ENCODE results near the gene POLDIP2.

The POLDIP2 gene

GRCh38 chr17:28318759-28319597, 38.3 kb downstream of the POLDIP2 start, which contains the start of gene TMEM97:
TSS of gene TMEM97 (plus strand) at chr17:28319200. CDS start at chr17:28319240, 40 bp downstream.
- peak within 1 kb of the TSS; percentile 85 for H3K27ac ChIP-seq
- TF ChIP-seq ZFX (IDR thresholded peaks at IDR 0.05; ENCODE audit: borderline replicate concordance), result no peak
- TF ChIP-seq, protein P1, sequence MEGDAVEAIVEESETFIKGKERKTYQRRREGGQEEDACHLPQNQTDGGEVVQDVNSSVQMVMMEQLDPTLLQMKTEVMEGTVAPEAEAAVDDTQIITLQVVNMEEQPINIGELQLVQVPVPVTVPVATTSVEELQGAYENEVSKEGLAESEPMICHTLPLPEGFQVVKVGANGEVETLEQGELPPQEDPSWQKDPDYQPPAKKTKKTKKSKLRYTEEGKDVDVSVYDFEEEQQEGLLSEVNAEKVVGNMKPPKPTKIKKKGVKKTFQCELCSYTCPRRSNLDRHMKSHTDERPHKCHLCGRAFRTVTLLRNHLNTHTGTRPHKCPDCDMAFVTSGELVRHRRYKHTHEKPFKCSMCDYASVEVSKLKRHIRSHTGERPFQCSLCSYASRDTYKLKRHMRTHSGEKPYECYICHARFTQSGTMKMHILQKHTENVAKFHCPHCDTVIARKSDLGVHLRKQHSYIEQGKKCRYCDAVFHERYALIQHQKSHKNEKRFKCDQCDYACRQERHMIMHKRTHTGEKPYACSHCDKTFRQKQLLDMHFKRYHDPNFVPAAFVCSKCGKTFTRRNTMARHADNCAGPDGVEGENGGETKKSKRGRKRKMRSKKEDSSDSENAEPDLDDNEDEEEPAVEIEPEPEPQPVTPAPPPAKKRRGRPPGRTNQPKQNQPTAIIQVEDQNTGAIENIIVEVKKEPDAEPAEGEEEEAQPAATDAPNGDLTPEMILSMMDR (IDR thresholded peaks at IDR 0.05), result no peak

DNA sequence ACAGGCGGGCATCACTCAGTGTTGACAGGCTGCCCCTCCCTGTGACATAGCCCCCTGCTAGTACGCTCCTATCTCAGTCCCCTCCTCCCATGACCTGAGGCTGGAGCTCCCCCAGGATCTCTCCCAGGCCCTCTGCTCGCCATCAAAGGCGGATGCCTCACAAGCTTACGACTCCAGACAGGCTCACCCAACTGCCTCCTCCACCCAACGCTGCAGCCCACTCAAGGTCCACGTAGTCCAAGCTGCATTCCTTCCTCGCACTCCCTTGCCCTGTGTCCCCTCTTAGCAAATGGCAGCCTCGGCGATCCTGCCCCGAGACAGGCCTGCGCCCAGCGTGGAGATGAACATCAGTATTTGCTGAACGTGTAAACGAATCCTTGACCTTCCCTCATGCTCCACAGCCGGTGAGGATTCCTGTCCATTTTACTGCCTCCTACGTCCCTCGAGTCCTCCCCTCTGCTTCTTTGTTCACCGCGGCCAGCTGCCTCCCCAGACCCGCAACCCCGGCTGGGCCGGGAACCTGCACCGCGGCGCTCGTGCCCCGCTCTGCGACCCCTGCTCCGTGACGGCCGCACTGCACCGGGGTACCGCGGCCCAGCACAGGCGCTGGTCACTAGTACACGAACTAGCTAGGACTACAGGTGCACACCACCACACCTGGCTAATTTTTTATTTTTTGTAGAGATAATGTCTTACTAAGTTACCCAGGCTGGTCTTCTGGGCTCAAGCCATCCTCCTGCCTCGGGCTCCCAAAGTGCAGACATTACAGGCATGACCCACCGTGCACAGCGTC, 39.2 kb downstream of the POLDIP2 start:
- no peak for TF ChIP-seq ZFX (IDR thresholded peaks at IDR 0.05; ENCODE audit: borderline replicate concordance)
- TF ChIP-seq, protein P1 (IDR thresholded peaks at IDR 0.05), result no peak
- peak overlapping the region; percentile 85 for H3K27ac ChIP-seq

GRCh38 chr17:28317099-28317965, 40.0 kb downstream of the POLDIP2 start:
- TF ChIP-seq, protein P1 (IDR thresholded peaks at IDR 0.05), result no peak
- no peak for TF ChIP-seq ZFX (IDR thresholded peaks at IDR 0.05; ENCODE audit: borderline replicate concordance)
- peak overlapping the region; percentile 85 for H3K27ac ChIP-seq

DNA sequence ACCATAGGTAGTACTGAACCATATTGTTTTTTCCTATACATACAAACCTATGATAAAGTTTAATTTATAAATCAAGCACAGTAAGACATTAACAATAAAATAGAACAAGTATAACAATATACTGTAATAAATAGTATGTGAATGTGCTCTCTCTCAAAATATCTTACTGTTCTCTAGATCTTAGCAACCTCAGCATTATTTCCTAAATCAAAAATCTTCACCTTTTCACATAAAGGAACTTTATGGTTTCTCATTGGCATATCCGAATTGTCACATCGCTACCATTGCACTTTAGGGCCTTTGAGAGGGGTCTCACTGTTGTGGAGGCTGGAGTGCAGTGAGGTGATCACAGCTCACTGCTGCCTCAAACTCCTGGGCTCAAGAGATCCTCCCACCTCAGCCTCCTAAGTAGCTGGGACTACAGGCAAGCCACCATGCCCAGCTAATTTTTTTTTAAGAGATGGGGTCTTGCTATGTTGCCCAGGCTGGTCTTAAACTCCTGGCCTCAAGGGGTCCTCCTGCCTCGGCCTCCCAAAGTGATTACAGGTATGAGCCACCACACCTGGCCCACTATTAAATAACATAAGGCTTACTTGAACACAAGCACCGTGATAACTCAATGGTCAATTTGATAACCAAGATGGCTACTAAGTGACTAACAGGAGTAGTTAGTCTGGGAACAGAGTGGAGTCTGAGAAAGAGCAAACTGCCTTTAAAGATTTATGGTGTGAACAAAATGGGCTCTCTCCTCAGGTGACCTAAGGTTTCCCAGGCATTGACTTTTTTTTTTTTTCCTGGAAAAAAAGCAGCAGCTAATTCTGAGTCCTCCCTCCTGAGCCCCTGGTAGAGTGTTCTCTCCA, 41.3 kb downstream of the POLDIP2 start:
- TF ChIP-seq, protein P1 (IDR thresholded peaks at IDR 0.05), result no peak
- TF ChIP-seq ZFX (IDR thresholded peaks at IDR 0.05; ENCODE audit: borderline replicate concordance), result no peak
- H3K27ac ChIP-seq, result no peak overlapping the region

- TF ChIP-seq ZFX (IDR thresholded peaks at IDR 0.05; ENCODE audit: borderline replicate concordance), result no peak
- TF ChIP-seq, protein P1 (IDR thresholded peaks at IDR 0.05), result no peak
- no peak overlapping the region for H3K27ac ChIP-seq
Measured at GRCh38 chr17:28313841-28314240, 43.5 kb downstream of the POLDIP2 start.

GRCh38 chr17:28306954-28307401, 50.3 kb downstream of the POLDIP2 start:
- no peak for TF ChIP-seq ZFX (IDR thresholded peaks at IDR 0.05; ENCODE audit: borderline replicate concordance)
- TF ChIP-seq, protein P1 (IDR thresholded peaks at IDR 0.05), result no peak
- H3K27ac ChIP-seq, result no peak overlapping the region

Data from 22Rv1 (cell line).